ENCODE results near the gene ACAN.

DNA sequence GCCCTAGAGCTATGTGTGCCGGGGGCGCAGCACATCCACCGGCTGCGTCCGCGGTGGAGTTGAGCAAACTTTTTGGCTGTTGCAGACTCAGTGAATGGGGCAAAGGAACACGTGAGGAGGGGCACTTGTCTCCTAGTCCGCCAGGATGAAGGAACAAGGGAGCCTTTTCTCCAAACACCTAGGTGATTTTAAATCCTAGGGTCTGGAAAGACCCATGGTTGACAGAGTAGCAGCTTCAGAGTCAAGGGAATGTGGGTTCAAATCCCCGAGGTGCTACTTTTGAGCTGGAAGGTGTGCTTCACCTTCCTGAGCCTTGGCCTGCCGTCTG, 648 bp downstream of the ACAN start:
- TF ChIP-seq POLR2AphosphoS5 (IDR thresholded peaks at IDR 0.05; ENCODE audit: low read depth, low read length): no peak
- TF ChIP-seq, protein P1, sequence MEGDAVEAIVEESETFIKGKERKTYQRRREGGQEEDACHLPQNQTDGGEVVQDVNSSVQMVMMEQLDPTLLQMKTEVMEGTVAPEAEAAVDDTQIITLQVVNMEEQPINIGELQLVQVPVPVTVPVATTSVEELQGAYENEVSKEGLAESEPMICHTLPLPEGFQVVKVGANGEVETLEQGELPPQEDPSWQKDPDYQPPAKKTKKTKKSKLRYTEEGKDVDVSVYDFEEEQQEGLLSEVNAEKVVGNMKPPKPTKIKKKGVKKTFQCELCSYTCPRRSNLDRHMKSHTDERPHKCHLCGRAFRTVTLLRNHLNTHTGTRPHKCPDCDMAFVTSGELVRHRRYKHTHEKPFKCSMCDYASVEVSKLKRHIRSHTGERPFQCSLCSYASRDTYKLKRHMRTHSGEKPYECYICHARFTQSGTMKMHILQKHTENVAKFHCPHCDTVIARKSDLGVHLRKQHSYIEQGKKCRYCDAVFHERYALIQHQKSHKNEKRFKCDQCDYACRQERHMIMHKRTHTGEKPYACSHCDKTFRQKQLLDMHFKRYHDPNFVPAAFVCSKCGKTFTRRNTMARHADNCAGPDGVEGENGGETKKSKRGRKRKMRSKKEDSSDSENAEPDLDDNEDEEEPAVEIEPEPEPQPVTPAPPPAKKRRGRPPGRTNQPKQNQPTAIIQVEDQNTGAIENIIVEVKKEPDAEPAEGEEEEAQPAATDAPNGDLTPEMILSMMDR (IDR thresholded peaks at IDR 0.05): no peak

Data from Panc1 (cell line).